C4-2B (cell line): ENCODE data around the gene HDGFL2.

Source experiments
- H3K27ac ChIP-seq: fragments of 450-650 bp; 2 replicates; pipeline ENCODE4 v1.5.1; 2017
- ZFX ChIP-seq: fragments of 450-650 bp; IDR thresholded peaks from 2 replicates; pipeline ENCODE4 v1.6.1; 2017
- TF ChIP-seq, protein P1 (sequence below): fragments of 450-650 bp; conservative IDR thresholded peaks from 2 replicates; pipeline ENCODE4 v1.5.1; 2017; ENCODE audit warnings: mild to moderate bottlenecking

Gene HDGFL2

DNA sequence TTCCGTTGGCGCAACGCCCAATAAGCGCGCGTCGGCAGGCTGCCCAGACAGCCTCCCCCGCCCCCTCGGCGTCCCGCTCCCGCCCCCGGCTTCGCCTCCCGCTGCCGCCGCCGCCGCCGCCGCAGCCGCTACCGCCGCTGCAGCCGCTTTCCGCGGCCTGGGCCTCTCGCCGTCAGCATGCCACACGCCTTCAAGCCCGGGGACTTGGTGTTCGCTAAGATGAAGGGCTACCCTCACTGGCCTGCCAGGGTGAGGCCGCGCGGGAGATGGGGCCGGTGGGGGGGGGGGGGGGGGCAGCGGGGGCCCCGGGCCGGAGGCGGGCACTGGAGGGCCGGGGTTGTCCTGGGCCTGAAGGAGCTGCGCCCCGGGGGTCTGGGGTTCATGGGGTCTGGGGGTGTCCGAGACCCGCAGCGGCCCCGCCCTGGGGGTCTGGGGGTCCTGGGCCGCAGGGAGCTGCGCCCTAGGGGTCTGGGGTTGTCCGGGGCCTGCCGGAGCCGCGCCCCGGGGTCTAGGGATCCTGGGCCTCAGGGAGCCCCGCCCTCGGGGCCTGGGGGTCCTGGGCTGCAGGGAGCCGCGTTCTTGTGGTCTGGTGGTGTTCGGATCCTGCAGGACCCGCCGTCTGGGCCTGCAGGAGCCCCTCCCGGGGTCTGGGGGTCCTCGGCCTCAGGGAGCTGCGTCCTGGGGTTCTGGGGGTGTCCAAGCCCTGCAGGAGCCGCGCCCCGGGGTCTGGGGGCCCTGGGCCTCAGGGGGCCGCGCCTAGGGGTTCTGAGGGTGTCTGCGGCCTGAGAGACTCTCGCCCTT, at the start of gene HDGFL2:
Gene HDGFL2 (plus strand): TSS at position 124 of the 801 bp plus-strand sequence. CDS start 54 bp downstream, at position 178.
- peak within 1 kb of the TSS; percentile 81 for H3K27ac ChIP-seq
- TF ChIP-seq, protein P1, sequence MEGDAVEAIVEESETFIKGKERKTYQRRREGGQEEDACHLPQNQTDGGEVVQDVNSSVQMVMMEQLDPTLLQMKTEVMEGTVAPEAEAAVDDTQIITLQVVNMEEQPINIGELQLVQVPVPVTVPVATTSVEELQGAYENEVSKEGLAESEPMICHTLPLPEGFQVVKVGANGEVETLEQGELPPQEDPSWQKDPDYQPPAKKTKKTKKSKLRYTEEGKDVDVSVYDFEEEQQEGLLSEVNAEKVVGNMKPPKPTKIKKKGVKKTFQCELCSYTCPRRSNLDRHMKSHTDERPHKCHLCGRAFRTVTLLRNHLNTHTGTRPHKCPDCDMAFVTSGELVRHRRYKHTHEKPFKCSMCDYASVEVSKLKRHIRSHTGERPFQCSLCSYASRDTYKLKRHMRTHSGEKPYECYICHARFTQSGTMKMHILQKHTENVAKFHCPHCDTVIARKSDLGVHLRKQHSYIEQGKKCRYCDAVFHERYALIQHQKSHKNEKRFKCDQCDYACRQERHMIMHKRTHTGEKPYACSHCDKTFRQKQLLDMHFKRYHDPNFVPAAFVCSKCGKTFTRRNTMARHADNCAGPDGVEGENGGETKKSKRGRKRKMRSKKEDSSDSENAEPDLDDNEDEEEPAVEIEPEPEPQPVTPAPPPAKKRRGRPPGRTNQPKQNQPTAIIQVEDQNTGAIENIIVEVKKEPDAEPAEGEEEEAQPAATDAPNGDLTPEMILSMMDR, result no peak
- TF ChIP-seq ZFX, result peak; percentile 45; the same call in 1 of the 2 replicates

DNA sequence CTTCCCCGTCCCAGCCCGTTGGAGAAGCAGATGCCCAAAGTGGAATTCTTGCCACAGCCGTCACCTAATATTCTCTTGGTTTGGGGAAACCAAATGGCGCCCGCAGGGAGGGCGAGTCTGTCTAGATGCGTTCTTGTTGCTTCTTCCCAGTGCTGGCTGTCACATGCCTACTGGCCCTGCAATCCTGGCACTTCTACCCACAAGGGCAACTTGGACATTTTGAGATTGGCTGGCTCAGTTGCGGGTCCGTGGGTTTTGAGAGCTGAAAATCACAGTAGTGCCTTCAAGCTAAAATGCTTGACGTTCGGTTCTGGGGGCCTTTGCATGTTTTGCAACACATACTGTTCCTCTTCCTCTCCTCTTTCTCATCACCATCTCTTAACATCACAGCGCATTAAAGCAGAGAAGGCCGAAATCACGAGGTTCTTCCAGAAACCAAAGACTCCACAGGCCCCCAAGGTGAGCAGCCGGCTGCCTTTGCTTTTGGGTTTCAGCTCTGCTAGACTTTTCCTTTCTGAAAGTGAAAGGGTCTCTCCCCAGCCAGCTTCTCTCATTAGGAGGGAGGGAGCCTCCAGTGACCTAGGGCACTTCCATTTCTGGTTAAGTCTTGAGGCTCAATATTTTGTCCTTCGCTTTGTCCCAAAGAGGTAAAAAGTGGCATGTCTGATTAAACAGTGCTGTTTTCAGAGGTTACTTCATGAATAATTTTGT, 48.5 kb upstream of the HDGFL2 start:
- H3K27ac ChIP-seq, result no peak overlapping the region
- TF ChIP-seq, protein P1, result no peak
- TF ChIP-seq ZFX, result no peak

GRCh38 chr19:4425537-4425936, 46.6 kb upstream of the HDGFL2 start:
- no peak overlapping the region for H3K27ac ChIP-seq
- TF ChIP-seq, protein P1, result no peak
- TF ChIP-seq ZFX, result no peak

DNA sequence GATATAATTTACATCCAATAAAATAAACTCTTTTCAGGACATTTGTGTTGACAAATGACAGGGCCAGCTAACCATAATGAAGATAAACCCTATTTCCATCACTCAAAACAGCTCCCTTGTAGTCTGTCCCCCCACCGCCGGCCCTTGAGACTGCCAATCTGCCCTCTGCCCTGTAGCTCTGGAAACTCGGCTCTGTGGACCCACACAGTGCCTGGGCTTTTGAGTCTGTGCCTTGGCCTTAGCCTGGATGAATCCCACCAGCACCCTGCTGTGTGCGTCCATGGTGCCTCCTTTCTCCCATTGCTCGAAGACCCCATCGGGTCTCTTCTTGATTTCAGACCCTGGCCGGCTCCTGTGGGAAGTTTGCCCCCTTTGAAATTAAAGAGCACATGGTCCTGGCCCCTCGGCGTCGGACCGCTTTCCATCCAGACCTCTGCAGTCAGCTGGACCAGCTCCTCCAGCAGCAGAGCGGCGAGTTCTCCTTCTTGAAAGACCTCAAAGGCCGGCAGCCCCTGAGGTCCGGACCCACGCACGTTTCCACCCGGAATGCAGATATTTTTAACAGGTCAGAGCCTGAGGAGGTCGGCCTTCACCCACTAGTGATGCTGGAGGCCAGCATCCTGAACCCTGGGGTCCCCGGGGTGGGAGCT, 43.6 kb upstream of the HDGFL2 start:
- TF ChIP-seq, protein P1, result no peak
- TF ChIP-seq ZFX, result no peak
- no peak overlapping the region for H3K27ac ChIP-seq

GRCh38 chr19:4429256-4429655, 42.8 kb upstream of the HDGFL2 start:
- no peak for TF ChIP-seq ZFX
- TF ChIP-seq, protein P1, result no peak
- no peak overlapping the region for H3K27ac ChIP-seq

GRCh38 chr19:4429771-4430171, 42.3 kb upstream of the HDGFL2 start:
- H3K27ac ChIP-seq, result no peak overlapping the region
- TF ChIP-seq ZFX, result no peak
- TF ChIP-seq, protein P1, result no peak
